ENCODE results near the gene NELL1. TPM values are rescaled to one million over a fixed set of nuclear protein-coding genes. Genes with fewer than 3 reads are reported as not detected.

Gene NELL1
- total RNA-seq, 4 donors from 2014 or later: not detected

DNA sequence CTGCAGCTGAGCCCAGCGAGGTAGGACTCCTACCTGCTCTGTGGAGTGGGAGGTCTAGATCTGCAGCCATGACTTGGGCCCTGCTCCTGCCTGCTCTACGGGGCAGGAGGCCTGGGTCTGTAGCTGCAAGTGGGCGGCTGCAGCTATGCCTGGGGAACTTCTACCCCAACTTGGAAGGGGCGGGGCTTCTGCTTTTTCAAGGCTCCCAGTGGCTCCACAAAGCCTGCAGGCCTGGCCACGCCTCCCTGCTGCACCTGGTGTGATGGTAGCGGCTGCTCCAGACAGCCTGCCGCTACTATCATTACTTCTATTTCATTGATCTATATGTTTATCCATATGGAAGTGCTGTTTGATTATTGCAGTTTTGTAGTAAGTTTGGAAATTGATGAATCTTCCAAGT is 121.2 kb downstream of the NELL1 start:
- Histone ChIP-seq H3K4me3 (no peak overlapping the region), H3K27ac (no peak overlapping the region), H3K9me3 (no peaks in the 10 kb centered on the region), H3K27me3 (no peaks in the 10 kb centered on the region), H3K4me1 (no peaks in the 10 kb centered on the region), H3K36me3 (no peaks in the 10 kb centered on the region)
- DNase-seq (no peak), ATAC-seq (no peak)
- in situ Hi-C loops (cut with MboI; ENCODE audit: low sequenced_read_pairs in 4 of 4) (no loop called here), intact Hi-C loops (cut with DNase I; ENCODE audit: low total_unique reads) (no loop called here)
- TF ChIP-seq POLR2A (IDR thresholded peaks at IDR 0.05): no peak
- no peak for TF ChIP-seq CTCF (IDR thresholded peaks at IDR 0.05 in 4 of 5, conservative IDR thresholded peaks at IDR 0.05 in 1 of 5)

- Histone ChIP-seq H3K27ac (no peak overlapping the region), H3K9me3 (no peaks in the 10 kb centered on the region), H3K4me1 (no peaks in the 10 kb centered on the region), H3K27me3 (no peaks in the 10 kb centered on the region), H3K4me3 (no peak overlapping the region), H3K36me3 (no peaks in the 10 kb centered on the region)
- DNase-seq (no peak), ATAC-seq (no peak)
- TF ChIP-seq POLR2A (IDR thresholded peaks at IDR 0.05) (no peak), CTCF (IDR thresholded peaks at IDR 0.05 in 4 of 5, conservative IDR thresholded peaks at IDR 0.05 in 1 of 5) (no peak)
- intact Hi-C loops (cut with DNase I; ENCODE audit: low total_unique reads) (no loop called here), in situ Hi-C loops (cut with MboI; ENCODE audit: low sequenced_read_pairs in 4 of 4) (no loop called here)
These were observed 125.6 kb downstream of the NELL1 start for GRCh38 chr11:20795005-20795404.

- Histone ChIP-seq H3K4me3 (no peak overlapping the region), H3K27ac (no peak overlapping the region), H3K9me3 (no peaks in the 10 kb centered on the region), H3K36me3 (no peaks in the 10 kb centered on the region), H3K27me3 (no peaks in the 10 kb centered on the region), H3K4me1 (no peaks in the 10 kb centered on the region)
- intact Hi-C loops (cut with DNase I; ENCODE audit: low total_unique reads) (no loop called here), in situ Hi-C loops (cut with MboI; ENCODE audit: low sequenced_read_pairs in 4 of 4) (no loop called here)
- TF ChIP-seq POLR2A (IDR thresholded peaks at IDR 0.05) (no peak), CTCF (IDR thresholded peaks at IDR 0.05 in 4 of 5, conservative IDR thresholded peaks at IDR 0.05 in 1 of 5) (no peak)
- no peak for DNase-seq
- no peak for ATAC-seq
These were observed 138.9 kb downstream of the NELL1 start for GRCh38 chr11:20808328-20808727.

GRCh38 chr11:20821046-20821445 is 151.7 kb downstream of the NELL1 start:
- H3K4me1 ChIP-seq: no peaks in the 10 kb centered on the region
- in situ Hi-C loops (cut with MboI; ENCODE audit: low sequenced_read_pairs in 4 of 4): no loop called here

More at GRCh38 chr11:20821046-20821445, 151.7 kb downstream of the NELL1 start:
- Histone ChIP-seq H3K27me3 (no peaks in the 10 kb centered on the region), H3K36me3 (no peaks in the 10 kb centered on the region), H3K27ac (no peak overlapping the region), H3K4me3 (no peak overlapping the region), H3K9me3 (no peaks in the 10 kb centered on the region)
- TF ChIP-seq POLR2A (IDR thresholded peaks at IDR 0.05) (no peak), CTCF (IDR thresholded peaks at IDR 0.05 in 4 of 5, conservative IDR thresholded peaks at IDR 0.05 in 1 of 5) (no peak)
- intact Hi-C loops (cut with DNase I; ENCODE audit: low total_unique reads): no loop called here
- no peak for DNase-seq
- no peak for ATAC-seq
